ENCODE measurements around the gene PTPRN2.
"Not testable (repeated sequence)": the region's sequence is repeated elsewhere in the genome, so short reads cannot be mapped to it uniquely, and the experiment has no call there.

PTPRN2 gene

DNA sequence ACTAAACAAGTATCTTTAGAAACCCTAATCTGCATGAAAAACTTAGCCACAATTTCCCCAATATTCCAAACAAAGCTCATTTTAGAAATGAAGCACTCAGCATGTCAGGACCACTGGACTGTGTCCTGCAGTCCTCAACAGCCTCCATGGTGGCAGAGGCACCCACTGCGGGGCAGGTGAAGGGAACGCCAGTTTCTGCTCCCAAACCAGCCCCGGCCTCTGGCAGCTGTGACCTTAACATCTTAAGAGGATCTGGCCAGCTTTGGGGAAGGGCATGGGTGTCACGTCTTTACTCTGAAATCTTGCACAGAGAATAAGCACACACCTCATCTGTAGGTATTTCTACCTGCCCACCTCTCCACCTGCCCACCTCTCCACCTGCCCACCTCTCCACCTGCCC is 988.1 kb downstream of the PTPRN2 start:
- DNase-seq (ENCODE audit: low read depth), result no peak

DNA sequence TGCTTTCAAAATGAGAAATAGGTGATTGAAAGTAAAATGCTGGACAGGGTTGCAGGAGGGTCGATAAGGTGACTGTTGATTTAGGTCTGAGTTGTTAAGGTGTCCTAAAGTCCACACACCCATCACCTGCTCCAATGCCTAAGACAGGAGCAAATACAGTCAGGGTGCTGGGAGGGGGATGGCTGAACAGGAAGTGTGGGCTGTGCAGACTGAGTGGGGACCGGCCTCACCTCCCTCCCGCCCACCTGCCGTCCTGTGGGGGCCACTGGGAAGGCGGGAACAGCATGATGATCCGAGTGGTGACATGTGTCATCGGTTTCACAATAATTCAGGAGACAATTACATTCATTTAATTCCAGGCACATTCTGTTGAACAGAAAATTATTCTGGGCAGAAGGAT is 990.1 kb downstream of the PTPRN2 start:
- DNase-seq (ENCODE audit: low read depth), result no peak

DNA sequence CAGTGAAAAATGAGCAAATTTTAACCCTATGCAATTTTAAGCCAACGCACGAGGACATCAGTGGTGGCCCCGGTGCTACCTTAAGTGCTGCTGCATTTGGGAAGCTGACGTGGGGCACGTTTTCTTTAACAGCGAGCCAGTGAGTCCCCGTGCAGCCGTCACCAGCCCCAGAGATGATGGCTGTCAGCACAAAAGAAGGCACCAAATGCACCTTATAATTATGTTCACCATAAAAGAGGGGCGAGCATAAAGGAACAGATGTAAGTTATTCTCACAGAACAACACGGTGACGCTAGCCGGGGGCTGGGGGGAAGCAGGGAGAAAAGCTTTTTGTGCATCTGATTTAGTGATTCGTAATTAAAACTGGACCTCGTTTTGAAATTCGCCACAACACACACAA is 990.7 kb downstream of the PTPRN2 start:
- DNase-seq (ENCODE audit: low read depth), result no peak

DNA sequence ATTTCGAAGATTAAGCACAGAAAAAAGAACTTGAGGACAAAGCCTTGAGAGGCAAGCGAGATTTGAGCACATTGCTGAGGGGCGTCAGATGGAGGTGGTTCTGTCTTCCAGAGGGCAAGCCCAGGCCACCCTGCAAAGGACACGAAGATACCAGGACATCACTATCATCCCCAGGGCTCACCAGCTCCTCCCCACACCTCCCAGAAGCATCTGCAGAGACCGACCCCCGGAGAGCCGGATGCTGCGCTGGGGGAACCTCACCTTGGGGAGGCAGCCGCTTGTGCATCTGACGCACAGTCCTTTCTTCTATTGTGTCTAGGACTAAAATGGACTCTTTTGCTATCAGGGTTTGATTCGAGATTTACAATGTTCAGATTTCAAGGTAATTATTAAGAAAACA is 991.2 kb downstream of the PTPRN2 start:
- no peak for DNase-seq (ENCODE audit: low read depth)

DNA sequence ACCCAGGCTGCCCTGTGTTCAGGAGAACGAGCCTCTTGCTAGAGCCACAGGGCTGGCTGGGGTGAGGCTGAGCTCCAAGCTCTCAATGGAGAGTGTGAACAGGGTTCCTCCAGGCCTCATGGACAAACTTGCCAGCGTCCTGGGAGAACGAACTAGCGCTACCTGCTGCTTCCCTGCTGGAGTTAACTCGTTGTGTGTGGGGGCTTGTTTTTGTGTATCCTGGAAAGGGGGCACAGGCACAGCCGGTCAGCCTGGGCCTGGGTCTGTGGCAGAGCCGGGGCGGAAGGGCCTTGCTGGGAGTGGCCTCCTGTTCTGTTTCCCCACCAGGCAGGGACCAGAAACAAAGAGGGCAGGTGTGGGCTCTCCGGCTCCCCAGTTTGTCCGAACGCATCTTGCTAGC is 991.6 kb downstream of the PTPRN2 start:
- DNase-seq (ENCODE audit: low read depth), result no peak

DNA sequence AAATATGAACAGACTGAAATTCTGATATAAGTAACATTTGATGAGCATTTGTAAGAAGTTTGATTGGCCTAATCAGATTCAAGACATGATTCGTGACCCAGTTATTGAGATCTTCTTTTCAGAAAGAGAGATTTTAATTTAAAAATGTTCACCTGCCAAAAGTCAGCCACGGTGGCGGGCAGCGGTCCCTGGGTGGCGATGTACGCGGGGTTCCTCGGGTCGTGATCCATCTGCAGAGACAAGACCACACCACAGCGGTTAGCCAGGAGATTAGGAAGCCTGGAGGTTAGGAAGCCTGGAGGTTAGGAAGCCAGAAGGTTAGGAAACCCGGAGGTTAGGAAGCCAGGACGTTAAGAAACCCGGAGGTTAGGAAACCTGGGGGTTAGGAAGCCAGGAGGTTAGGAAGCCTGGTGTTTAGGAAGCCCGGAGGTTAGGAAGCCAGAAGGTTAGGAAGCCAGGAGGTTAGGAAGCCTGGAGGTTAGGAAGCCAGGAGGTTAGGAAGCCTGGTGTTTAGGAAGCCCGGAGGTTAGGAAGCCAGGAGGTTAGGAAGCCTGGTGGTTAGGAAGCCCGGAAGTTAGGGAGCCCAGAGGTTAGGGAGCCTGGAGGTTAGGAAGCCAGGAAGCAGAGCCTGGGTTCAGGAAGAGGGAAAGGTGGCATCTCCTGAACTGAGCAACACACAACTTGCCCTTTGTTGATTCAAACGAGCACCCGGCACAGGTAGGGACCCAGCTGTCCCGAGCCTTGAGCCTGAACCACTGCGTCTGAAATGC is 992.4 kb downstream of the PTPRN2 start:
- no peak for DNase-seq (ENCODE audit: low read depth)

DNA sequence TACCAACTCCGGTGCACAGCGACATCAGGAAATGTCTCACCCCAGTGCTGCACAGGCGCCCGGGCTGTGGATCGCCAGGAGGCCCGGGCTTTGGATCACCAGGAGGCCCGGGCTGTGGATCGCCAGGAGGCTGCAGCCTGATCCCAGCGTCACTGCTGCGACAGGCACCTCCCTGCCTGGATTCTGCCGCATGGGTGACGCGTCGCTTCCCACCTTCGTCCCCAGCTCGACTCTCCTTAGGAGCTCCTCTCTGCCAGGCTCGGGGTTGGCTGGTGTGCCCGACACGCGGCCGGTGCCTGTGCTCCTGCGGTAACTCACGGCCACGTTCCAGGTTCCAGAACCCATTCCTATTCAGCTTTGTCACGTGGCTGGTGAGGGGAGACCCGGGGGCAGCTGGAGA is 993.3 kb downstream of the PTPRN2 start:
- DNase-seq (ENCODE audit: low read depth), result no peak

DNA sequence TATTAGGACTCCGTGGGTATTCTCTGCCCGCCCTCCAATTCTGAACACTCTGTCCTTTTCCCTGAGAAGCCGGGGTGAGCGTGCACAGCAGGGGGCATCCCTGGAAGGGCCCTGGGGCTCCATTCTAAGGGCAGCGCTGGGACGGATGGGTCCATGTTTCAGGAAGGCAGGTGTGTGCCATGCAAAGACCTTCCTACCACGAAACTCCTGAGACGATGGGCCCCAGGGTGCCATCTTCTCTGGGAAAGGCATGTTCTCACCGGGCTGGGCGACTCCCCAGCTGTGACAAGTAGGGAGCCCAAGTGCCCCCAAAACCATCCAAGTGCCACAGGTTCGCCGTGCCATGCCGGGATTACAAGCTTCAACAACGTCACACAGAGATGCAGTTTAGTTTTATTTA is 994.1 kb downstream of the PTPRN2 start:
- no peak for DNase-seq (ENCODE audit: low read depth)

DNA sequence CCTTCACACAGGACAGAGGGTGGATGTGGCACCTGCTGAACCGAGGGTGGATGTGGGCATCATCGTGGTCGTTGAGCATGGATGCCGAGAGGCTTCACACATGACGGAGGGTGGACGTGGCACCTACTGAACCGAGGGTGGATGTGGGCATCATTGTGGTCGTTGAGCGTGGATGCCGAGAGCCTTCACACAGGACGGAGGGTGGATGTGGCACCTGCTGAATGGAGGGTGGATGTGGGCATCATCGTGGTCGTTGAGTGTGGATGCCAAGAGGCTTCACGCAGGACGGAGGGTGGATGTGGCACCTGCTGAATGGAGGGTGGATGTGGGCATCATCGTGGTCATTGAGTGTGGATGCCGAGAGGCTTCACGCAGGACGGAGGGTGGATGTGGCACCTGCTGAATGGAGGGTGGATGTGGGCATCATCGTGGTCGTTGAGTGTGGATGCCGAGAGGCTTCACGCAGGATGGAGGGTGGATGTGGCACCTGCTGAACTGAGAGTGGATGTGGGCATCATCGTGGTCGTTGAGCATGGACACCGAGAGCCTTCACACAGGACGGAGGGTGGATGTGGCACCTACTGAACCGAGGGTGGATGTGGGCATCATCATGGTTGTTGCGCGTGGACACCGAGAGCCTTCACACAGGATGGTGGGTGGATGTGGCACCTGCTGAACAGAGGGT is 994.8 kb downstream of the PTPRN2 start:
- DNase-seq (ENCODE audit: low read depth), result not testable (repeated sequence)

DNA sequence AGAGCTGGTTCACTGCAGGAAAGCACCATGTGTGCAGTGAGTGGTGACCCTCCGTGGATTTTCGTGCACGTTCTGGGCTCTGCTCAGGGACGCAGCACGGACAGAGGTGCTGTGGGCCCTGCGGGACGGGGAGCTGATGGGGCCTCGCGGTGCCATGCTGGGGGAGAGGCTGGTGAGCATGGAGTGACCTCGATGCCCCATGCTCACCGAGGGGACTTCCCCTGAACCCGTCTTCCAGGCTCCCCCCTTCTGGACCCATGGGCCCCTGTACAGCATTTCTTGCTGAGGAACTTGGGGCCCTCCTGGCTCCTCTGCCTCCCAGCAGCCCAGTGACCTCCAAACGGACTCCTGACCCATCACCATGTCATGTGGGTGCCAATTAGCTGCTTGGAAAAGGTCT is 997.1 kb downstream of the PTPRN2 start:
- no peak for DNase-seq (ENCODE audit: low read depth)

DNA sequence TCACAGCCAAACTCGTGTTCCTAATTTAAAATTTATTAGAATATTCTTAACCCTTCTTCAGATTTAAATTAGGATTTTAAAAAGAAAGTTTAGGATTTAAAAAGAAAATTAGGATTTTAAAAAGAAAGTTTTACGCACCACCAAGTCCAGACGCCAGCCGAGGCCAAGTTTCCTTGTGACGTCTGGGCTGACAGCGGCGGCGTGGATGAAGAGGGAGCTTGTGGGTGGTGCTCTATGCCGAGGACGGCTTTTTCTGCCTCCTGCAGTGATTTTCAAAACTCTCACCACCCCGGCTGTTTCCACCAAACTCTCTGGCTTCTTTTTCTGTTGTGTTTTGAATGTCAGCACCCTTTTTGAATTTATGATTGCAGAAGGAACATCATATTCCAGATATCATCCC is 997.9 kb downstream of the PTPRN2 start:
- DNase-seq (ENCODE audit: low read depth), result no peak

DNA sequence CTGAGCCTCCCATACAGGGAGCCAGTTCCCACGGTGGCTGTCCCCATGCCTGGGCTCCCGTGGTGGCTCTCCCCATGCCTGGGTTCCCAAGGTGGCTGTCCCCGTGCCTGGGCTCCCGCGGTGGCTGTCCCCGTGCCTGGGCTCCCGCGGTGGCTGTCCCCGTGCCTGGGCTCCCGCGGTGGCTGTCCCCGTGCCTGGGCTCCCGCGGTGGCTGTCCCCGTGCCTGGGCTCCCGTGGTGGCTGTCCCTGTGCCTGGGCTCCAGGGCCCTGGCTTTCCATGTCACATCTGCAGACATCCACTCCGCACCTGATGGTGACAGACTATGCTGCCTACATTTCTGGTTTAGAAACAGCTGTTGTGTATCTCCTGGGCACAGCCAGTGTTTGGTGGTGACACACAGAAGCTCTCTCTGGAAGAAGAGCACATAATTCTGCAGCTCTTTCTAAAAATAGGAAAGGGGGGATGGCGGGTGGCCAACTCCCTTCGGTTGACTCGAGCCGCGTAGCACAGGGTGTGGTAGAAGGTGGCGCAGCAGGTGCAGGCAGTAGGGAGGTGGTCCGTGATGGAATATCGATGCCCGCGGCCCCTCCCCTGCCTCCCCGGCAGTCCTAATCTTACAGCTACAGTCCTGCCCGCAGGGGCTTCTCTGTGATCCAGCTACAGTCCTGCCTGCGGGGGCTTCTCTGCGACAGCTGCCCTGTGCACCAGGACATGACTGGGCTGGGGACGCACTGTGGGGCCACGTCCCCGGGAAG is 999.6 kb downstream of the PTPRN2 start:
- DNase-seq (ENCODE audit: low read depth), result no peak

DNA sequence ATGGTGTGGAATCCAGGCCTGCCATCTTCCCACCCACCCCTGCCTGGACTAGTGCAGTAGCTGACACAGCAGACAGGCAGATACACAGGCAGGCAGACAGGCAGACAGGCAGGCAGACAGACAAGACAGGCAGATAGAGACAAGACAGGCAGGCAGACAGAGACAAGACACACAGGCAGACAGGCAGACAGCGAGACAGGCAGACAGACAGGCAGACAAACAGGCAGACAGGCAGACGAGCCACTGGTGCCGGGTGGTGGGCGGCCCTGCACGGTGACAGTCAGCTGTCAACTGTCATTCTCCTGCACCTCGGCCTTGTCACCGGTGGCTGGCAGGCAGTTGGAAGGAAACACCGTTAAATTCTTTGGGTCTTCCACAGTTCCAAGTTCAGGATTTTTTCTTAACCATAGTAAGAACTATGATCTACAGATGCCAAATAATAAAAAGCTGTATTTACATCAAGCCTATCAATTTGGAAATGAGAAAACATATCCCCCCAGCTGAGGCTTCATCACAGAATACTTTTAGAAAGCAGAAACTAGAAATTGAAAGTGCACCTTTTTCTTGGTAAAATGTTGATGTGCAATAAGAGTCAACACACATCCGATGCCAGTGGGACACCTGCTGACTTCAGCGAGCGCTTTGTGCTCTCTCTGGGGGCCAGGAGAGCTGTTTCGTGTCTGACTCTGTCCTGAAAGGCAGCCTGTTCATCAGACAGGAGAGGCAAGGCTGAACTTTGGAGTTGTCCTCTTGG is 1000.4 kb downstream of the PTPRN2 start:
- DNase-seq (ENCODE audit: low read depth), result no peak

DNA sequence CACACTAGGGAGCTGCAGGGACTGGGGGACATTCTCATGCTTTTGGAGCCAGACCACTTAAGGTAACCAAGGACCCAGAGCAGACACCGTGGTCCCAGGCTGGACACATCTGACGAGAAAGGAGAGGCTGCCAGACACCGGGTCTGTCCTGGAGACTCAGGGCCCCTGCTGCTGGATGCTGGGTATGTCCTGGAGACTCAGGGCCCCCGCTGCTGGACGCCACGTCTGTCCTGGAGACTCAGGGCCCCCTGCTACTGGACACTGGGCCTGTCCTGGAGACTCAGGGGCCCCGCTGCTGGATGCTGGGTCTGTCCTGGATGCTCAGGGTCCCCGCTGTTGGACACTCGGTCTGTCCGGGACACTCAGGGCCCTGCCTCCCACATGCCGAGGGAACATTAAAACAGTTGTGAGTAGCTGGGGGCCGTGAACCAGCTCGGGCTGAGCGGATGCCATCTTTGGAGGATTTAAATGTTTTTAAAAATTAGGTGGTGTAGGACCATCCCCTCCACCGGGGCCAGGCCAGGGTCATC is 1001.1 kb downstream of the PTPRN2 start:
- DNase-seq (ENCODE audit: low read depth), result no peak

DNA sequence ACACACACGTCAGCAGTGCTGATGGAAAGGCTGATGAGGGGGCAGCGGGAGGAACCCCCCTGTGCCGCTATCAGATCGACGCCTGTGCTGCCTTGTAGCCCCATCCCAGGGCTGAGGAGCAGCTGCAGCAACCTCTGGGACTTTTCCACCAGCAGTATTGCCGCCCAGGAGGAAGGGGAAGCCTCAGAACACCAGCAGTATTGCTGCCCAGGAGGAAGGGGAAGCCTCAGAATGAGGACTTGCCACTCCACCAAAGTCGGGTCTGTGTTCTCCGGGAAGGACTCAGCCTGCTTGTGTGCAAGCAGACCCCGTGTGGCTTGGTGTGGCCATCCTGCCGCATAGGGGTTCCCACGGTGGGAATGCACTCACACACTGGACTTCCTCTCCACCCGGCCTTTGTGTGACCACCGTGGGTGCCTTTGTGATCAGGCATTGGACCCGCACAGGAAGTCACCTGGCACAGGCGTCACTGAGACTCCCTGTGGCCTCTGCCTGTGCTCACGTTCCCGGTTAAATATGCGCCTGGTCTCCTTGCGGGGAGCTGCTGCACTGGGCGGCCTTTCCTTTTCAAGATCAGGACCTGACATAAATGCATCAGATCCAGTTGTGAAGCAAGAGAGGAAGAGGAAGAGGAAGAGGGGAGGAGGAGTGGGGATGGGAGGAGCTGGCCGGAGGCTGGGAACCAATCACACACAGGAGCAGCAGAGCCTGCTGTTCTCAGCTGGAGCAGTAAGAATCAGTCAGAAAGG is 1002.3 kb downstream of the PTPRN2 start:
- DNase-seq (ENCODE audit: low read depth), result no peak

DNA sequence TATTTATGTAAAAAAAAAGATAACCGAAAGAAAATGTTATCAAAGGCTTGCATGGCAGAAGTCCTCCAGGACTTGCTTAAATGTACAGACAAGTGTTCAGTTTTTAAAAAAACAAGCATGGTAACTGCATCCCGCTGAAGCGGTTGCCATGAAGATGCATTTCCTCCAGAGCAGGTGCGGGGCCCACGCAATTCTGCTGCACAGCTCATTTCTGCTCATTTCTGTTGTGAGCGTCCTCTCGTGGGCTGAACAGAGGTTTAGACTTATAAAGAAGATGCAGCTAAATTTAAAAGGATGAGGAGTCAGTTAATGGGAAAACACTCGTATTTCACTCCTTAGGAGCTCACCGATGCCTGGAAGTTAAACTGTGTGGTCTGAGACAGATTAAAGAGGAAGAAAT is 1003.2 kb downstream of the PTPRN2 start:
- no peak for DNase-seq (ENCODE audit: low read depth)

DNA sequence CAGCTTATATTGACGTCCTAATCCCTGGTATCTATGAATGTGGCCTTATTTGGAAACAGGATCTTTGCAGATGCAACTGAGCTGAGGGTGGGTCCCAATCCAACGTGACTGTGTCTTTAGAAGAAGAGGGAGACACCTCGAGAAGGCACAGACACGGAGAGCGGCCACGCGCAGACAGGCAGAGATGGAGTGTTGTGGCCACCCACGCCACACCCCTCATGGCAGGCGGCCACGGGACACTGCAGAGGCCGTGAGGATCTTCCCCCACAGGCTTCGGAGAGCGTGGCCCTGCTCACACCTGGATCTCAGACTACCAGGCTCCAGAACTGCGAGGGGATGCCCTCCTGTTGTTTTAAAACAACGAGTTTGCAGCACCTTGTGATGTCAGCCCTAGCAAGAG is 1005.9 kb downstream of the PTPRN2 start:
- no peak for DNase-seq (ENCODE audit: low read depth)

DNA sequence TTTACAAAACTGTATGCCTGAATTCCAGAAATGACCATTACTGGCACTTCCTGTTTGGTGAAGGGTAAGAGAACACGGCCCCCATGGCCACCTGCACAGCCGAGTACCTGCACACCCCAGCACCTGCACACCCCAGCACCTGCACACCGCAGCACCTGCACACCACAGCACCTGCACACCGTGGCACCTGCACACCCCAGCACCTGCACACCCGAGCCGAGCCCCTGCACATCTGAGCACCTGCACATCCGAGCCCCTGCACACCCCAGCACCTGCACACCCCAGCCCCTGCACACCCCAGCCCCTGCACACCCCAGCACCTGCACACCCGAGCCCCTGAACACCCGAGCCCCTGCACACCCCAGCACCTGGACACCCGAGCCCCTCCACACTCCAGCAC is 1007.3 kb downstream of the PTPRN2 start:
- no peak for DNase-seq (ENCODE audit: low read depth)

DNA sequence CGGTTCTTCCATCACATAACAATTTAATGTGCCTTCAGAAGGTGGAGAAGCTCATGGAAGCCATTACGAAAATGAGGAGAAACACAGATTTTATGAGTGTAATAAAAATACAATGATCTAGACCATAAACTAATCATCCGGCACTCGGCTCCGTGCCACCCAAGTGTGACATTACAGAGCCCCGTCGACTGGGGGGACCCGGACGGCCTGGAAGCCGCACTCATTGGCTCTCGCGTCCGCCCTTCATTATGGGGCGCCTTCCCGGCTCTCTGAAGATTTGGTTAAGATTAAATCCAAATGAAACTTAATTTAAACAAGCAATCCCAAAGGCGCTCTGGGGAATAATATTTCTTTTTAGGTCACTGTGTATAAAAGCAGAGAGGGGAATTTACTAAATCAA is 1008.2 kb downstream of the PTPRN2 start:
- no peak for DNase-seq (ENCODE audit: low read depth)

DNA sequence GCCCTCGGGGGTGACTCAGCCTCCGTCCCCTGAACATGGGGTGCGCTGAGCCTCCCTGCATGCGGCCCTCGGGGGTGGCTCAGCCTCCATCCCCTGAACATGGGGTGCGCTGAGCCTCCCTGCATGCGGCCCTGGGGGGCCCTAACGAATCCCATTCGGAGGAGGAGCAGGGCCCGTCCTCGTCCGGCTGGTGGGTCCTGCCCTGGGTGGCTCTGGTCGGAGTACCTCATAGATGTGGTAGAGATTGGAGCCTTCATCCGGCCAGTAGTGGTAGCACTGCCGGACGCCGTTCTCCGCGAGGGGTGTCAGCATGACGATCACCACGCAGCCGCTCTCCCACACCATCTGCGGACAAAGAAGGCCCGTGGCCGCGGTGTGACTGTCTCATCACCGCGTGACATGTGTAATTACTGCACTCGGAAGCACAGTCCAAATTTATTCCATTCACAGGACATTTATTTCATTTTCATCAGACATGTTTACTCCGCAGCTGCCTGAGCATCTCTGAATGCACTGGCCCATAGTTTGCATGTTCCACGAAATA is 1009.8 kb downstream of the PTPRN2 start:
- no peak for DNase-seq (ENCODE audit: low read depth)

DNA sequence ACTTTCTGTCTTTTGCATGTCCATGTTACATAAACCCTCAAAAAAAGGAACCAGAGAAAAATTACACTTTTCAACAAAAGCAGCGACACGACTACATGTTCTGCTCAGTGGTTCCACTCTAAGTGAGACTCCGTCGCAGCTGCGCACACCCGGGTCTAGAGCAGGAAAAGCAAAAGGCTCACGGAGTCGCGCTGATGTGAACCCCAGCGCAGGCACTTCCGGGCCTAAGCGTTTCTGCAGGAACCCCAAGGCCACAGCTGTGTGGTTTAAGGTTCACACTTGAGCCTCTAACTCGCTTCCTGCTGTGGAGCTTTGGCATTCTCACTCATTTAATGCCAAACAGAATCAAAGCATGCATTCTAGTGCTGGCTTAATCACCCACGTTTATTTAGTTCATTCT is 1010.6 kb downstream of the PTPRN2 start:
- no peak for DNase-seq (ENCODE audit: low read depth)

Measured in CMK (cell line).